ENCODE results near the gene SPDYA. TPM values are rescaled to one million over a fixed set of nuclear protein-coding genes. Genes with fewer than 3 reads are reported as not detected.

SPDYA gene
- total RNA-seq, result 1 to 10 TPM in 2 of 3 donors, under 1 TPM in 1; 0.98 to 4.2 (median 1.8) TPM

- peak; percentile 43 to 55 for DNase-seq (ENCODE audit: low spot score in 2 of 2)
- intact Hi-C loops (cut with DNase I; ENCODE audit: low total_unique reads), result no loop called here
- H3K36me3 ChIP-seq, result no peaks in the 10 kb centered on the region
- H3K4me3 ChIP-seq, result peak within 1 kb of the TSS; percentile 42 to 76 (median 59)
- H3K27ac ChIP-seq, result peak within 1 kb of the TSS; percentile 10 to 45
- no peaks in the 10 kb centered on the region for H3K9me3 ChIP-seq
- H3K27me3 ChIP-seq, result no peaks in the 10 kb centered on the region
- no peak for TF ChIP-seq POLR2A (IDR thresholded peaks at IDR 0.05)
- TF ChIP-seq POLR2AphosphoS5 (IDR thresholded peaks at IDR 0.05), result peak in 1 of 3 donors; percentile 20
- peaks cover 0 to 7% of the 10 kb centered on the region in 2 donors for H3K4me1 ChIP-seq
Observed at GRCh38 chr2:28810384-28811285, at the start of gene SPDYA. Gene SPDYA, plus strand, starts transcription at chr2:28810834. Its CDS starts 5,181 bp downstream, at chr2:28816015.

DNA sequence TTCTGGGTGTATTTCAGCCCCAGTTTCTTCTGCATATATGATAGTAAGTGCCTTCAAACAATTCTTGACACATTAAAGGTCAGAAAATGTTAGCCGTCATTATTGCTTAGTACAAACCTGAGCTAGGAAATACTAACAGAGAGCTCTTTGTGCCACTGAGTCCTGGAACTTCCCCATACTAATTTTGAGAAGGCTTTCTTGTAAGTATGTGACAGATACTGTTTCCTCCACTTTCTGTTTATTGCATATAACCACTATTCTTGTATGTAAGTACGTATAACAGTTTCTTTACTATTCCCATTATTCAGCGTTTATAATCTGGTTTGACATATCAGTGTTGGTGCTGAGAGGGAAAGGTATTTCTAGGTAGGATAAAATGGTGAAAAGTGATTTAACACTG lies 49.2 kb upstream of the SPDYA start:
- intact Hi-C loops (cut with DNase I; ENCODE audit: low total_unique reads), result no loop called here
- DNase-seq (ENCODE audit: low spot score in 2 of 2), result no peak
- Histone ChIP-seq H3K9me3 (no peaks in the 10 kb centered on the region), H3K4me1 (peaks cover 0 to 13% of the 10 kb centered on the region in 2 donors), H3K36me3 (no peaks in the 10 kb centered on the region), H3K27me3 (no peaks in the 10 kb centered on the region), H3K4me3 (no peak overlapping the region), H3K27ac (no peak overlapping the region)
- TF ChIP-seq POLR2A (IDR thresholded peaks at IDR 0.05) (no peak), POLR2AphosphoS5 (IDR thresholded peaks at IDR 0.05) (no peak)
- TF ChIP-seq, protein P1, sequence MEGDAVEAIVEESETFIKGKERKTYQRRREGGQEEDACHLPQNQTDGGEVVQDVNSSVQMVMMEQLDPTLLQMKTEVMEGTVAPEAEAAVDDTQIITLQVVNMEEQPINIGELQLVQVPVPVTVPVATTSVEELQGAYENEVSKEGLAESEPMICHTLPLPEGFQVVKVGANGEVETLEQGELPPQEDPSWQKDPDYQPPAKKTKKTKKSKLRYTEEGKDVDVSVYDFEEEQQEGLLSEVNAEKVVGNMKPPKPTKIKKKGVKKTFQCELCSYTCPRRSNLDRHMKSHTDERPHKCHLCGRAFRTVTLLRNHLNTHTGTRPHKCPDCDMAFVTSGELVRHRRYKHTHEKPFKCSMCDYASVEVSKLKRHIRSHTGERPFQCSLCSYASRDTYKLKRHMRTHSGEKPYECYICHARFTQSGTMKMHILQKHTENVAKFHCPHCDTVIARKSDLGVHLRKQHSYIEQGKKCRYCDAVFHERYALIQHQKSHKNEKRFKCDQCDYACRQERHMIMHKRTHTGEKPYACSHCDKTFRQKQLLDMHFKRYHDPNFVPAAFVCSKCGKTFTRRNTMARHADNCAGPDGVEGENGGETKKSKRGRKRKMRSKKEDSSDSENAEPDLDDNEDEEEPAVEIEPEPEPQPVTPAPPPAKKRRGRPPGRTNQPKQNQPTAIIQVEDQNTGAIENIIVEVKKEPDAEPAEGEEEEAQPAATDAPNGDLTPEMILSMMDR (IDR thresholded peaks at IDR 0.05), result no peak

DNA sequence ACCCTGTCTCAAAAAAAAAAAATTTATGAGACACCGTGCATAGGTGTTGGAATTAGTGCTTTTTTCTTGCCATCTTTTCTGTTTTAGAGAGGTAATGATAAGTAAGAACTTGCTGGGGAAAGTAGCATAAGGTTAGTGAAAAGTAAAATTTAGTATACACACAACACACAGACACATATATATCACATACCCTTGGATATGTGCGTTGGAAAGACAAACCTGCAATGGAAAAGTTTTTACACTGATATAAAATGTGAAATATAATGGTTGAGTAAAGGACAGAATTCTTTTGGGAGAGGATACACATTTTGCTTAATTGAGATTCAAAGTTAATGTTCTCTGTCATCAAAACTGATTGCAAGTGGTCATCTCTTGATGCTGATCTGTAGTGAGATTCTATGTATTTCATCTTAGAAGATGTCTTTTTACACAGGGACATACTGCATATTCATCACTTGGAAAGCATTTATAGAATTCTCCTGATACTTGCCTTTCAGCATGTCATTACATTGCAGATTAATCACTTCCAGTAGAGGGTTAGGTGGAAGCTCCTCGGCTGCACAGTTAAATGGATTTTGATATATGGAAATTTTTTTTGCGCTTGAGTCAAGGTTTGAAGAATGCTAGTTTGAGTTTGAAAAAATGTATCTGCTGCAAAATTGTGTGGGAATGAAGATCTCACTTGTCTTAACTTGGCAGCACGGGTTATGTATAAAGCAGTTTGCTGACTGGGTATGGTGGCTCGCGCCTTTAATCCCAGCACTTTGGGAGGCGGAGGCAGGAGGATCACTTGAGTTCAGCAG lies 45.5 kb upstream of the SPDYA start:
- intact Hi-C loops (cut with DNase I; ENCODE audit: low total_unique reads), result no loop called here
- Histone ChIP-seq H3K4me3 (no peak overlapping the region), H3K9me3 (no peaks in the 10 kb centered on the region), H3K36me3 (no peaks in the 10 kb centered on the region), H3K27ac (no peak overlapping the region), H3K27me3 (no peaks in the 10 kb centered on the region), H3K4me1 (no peaks in the 10 kb centered on the region)
- DNase-seq (ENCODE audit: low spot score in 2 of 2), result no peak
- no peak for TF ChIP-seq POLR2A (IDR thresholded peaks at IDR 0.05)
- TF ChIP-seq POLR2AphosphoS5 (IDR thresholded peaks at IDR 0.05), result no peak
- TF ChIP-seq, protein P1 (IDR thresholded peaks at IDR 0.05), result no peak

GRCh38 chr2:28766070-28766469 lies 44.6 kb upstream of the SPDYA start:
- intact Hi-C loops (cut with DNase I; ENCODE audit: low total_unique reads), result no loop called here
- no peaks in the 10 kb centered on the region for H3K9me3 ChIP-seq
- no peak for TF ChIP-seq POLR2A (IDR thresholded peaks at IDR 0.05)
- TF ChIP-seq, protein P1 (IDR thresholded peaks at IDR 0.05), result no peak
- no peak for TF ChIP-seq POLR2AphosphoS5 (IDR thresholded peaks at IDR 0.05)
- H3K4me1 ChIP-seq, result no peaks in the 10 kb centered on the region
- H3K36me3 ChIP-seq, result no peaks in the 10 kb centered on the region
- no peaks in the 10 kb centered on the region for H3K27me3 ChIP-seq
- no peak overlapping the region for H3K27ac ChIP-seq
- no peak overlapping the region for H3K4me3 ChIP-seq
- DNase-seq (ENCODE audit: low spot score in 2 of 2), result no peak

- no peaks in the 10 kb centered on the region for H3K4me1 ChIP-seq
- intact Hi-C loops (cut with DNase I; ENCODE audit: low total_unique reads), result no loop called here
- H3K9me3 ChIP-seq, result no peaks in the 10 kb centered on the region
- TF ChIP-seq POLR2A (IDR thresholded peaks at IDR 0.05) (no peak), POLR2AphosphoS5 (IDR thresholded peaks at IDR 0.05) (no peak)
- TF ChIP-seq, protein P1 (IDR thresholded peaks at IDR 0.05), result no peak
- no peaks in the 10 kb centered on the region for H3K27me3 ChIP-seq
- H3K36me3 ChIP-seq, result no peaks in the 10 kb centered on the region
- H3K27ac ChIP-seq, result no peak overlapping the region
- H3K4me3 ChIP-seq, result no peak overlapping the region
- no peak for DNase-seq (ENCODE audit: low spot score in 2 of 2)
Observed at GRCh38 chr2:28767337-28767736, 43.3 kb upstream of the SPDYA start.
